Gastroesophageal sphincter (tissue), 4 donors: ENCODE results near the gene METTL3. TPM values are rescaled to one million over a fixed set of nuclear protein-coding genes. Genes with fewer than 3 reads are reported as not detected.

Experiments used
- ATAC-seq: fragments of 150-250 bp; one replicate; pipeline ENCODE4 v1.9.1; 2016; ENCODE audit warnings: mild to moderate bottlenecking, moderate library complexity
- H3K27ac ChIP-seq, 4 donors: fragments of 200-600 bp; sonication (generic) in 3 of 4; 1 replicate in 3 of 4; 2 replicates in 1 of 4; pipeline ENCODE4 v1.5.1; 2016 to 2019
- H3K27me3 ChIP-seq: fragments of 200-600 bp; sonication (generic); one replicate; pipeline ENCODE4 v1.5.1; 2019
- H3K36me3 ChIP-seq, 2 donors: fragments of 200-600 bp; sonication (generic); one replicate each; pipeline ENCODE4 v1.5.1; 2019; ENCODE audit warnings: control low read depth in 1 of 2
- H3K4me1 ChIP-seq, 3 donors: fragments of 200-600 bp; sonication (generic); 1 replicate in 2 of 3; 2 replicates in 1 of 3; pipeline ENCODE4 v1.5.1; 2016 to 2019; ENCODE audit warnings: control low read depth in 2 of 3
- H3K4me3 ChIP-seq, 2 donors: fragments of 200-600 bp; sonication (generic); one replicate each; pipeline ENCODE4 v1.5.1; 2019; ENCODE audit warnings: mild to moderate bottlenecking in 1 of 2, moderate library complexity in 1 of 2
- H3K9me3 ChIP-seq, 3 donors: fragments of 200-600 bp; sonication (generic); one replicate each; pipeline ENCODE4 v1.5.1; 2017 to 2019; ENCODE audit warnings: control low read depth in 2 of 3
- EP300 ChIP-seq: sonication (generic); formaldehyde crosslinking; IDR thresholded peaks from one replicate; pipeline ENCODE4 v1.6.1; 2017; ENCODE audit warnings: antibody characterized with exemption, mild to moderate bottlenecking
- POLR2A ChIP-seq, 2 donors: fragments of 450-650 bp; IDR thresholded peaks; one replicate each; pipeline ENCODE4 v1.6.1; 2017; ENCODE audit warnings: antibody characterized with exemption in 2 of 2, mild to moderate bottlenecking in 2 of 2, moderate library complexity in 1 of 2
- POLR2AphosphoS5 ChIP-seq: sonication (generic); formaldehyde crosslinking; IDR thresholded peaks from one replicate; pipeline ENCODE4 v1.6.1; 2017; ENCODE audit warnings: antibody characterized with exemption
- WGBS, 2 donors: methylation state at CpG; one replicate each; pipeline ENCODE4 v1.1.5; 2018; ENCODE audit warnings: low coverage in 1 of 2; 5-methylcytosine and 5-hydroxymethylcytosine counted together
- total RNA-seq, 4 donors: library from RNA; depleted of rRNA; stranded (reverse); fragments of >200 nt; gene quantifications; one replicate each; pipeline ENCODE4 v1.1.0, GENCODE V29; 2016
- TF ChIP-seq, protein P1 (sequence below), 4 experiments: fragments of 200-600 bp in 2 of 4; fragments of 450-650 bp in 2 of 4; sonication (generic) in 1 of 4; IDR thresholded peaks; one replicate each; pipeline ENCODE4 v1.5.1; 2017 to 2019; ENCODE audit warnings: antibody characterized with exemption in 4 of 4, mild to moderate bottlenecking in 2 of 4, moderate library complexity in 2 of 4

Gene METTL3
- total RNA-seq, 4 donors from 2014 or later: 31.9 to 73.0 (median 48.6) TPM

DNA sequence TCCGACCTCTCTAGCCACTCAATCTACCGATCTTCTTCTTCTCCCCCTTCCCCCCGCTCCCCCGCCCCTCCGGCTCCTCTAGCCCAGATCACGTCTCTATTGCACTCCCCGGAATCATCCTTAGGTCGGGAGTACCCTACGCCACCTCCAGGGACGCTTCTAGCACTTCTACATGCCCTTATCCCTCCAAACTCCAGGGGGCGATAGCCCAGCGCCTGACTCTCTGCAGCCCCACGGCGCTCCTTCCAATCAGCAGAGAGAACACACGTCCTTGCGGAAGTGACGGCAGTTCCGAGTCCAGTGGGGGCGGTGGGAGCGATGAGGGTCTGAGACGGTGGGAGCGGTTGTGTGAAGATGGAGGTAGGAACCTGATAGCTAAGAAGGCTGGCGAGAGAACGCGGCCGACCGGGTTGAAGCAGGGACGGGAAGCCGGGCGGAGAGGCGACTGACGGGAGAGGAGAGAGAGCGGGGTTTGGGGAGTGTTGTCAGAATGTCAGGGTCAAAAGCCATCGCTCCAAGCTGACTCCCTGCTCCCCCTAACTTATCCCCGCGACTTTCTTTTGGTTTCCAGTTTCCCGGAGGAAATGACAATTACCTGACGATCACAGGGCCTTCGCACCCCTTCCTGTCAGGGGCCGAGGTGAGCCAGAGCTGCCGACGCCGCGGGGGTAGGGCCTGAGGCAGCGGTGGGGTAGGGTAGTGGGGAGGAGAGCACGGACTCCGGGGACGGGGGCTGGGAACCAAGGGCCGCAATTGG lies 34.0 kb downstream of the METTL3 start, which contains the start of the genes RAB2B and TOX4:
TSS of gene RAB2B (minus strand) at position 35 of the 757 bp plus-strand sequence. CDS start 87 bp downstream, outside the sequence.
TSS of gene TOX4 (plus strand) at position 271 of the 757 bp plus-strand sequence. CDS start at position 355, 84 bp downstream.
- H3K27me3 ChIP-seq: no peaks in the 10 kb centered on the region
- peak within 1 kb of the TSS; percentile 77 to 95 (median 92) for H3K27ac ChIP-seq
- H3K9me3 ChIP-seq: no peaks in the 10 kb centered on the region
- TF ChIP-seq POLR2AphosphoS5: peak; percentile 96
- no peak for TF ChIP-seq EP300
- TF ChIP-seq POLR2A (IDR thresholded peaks at IDR 0.05): peak; percentile 61 to 74
- TF ChIP-seq, protein P1, sequence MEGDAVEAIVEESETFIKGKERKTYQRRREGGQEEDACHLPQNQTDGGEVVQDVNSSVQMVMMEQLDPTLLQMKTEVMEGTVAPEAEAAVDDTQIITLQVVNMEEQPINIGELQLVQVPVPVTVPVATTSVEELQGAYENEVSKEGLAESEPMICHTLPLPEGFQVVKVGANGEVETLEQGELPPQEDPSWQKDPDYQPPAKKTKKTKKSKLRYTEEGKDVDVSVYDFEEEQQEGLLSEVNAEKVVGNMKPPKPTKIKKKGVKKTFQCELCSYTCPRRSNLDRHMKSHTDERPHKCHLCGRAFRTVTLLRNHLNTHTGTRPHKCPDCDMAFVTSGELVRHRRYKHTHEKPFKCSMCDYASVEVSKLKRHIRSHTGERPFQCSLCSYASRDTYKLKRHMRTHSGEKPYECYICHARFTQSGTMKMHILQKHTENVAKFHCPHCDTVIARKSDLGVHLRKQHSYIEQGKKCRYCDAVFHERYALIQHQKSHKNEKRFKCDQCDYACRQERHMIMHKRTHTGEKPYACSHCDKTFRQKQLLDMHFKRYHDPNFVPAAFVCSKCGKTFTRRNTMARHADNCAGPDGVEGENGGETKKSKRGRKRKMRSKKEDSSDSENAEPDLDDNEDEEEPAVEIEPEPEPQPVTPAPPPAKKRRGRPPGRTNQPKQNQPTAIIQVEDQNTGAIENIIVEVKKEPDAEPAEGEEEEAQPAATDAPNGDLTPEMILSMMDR (IDR thresholded peaks at IDR 0.05): peak; percentile 91 to 98 (median 98)
- H3K4me1 ChIP-seq: peaks cover 8 to 42% (median 16%) of the 10 kb centered on the region in 3 donors
- peak within 1 kb of the TSS; percentile 52 to 90 for H3K4me3 ChIP-seq
- H3K36me3 ChIP-seq: peaks cover 0 to 50% of the 10 kb centered on the region in 2 donors
- ATAC-seq: peak; percentile 99
- WGBS, 2 donors: 1% methylated on average over 14 to 29 of the region's 49 CpGs

DNA sequence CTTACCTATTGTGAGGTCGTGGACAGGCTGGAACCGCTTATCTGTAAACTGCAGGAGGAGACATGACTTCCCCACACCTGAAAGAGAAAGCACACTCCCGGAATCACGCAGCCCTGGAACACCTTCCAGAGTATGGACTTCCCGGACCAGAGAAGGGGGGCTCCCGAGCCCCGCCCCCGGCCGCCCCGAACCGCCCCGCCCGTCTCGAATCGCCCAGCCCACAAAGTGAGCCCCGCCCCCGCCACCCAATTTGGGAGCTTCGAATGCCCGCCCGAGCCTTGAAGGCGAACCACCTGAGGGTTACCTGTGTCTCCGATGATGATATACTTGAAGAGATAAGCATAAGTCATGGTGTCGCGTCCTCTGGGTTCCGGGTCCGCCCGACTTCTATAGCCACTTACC lies 34.6 kb downstream of the METTL3 start:
- Histone ChIP-seq H3K4me3 (peak overlapping the region; percentile 52 to 90), H3K27me3 (no peaks in the 10 kb centered on the region), H3K9me3 (no peaks in the 10 kb centered on the region), H3K4me1 (peaks cover 8 to 38% (median 16%) of the 10 kb centered on the region in 3 donors), H3K27ac (peak overlapping the region; percentile 77 to 95 (median 92)), H3K36me3 (peaks cover 0 to 44% of the 10 kb centered on the region in 2 donors)
- no peak for TF ChIP-seq POLR2A (IDR thresholded peaks at IDR 0.05)
- TF ChIP-seq POLR2AphosphoS5: peak; percentile 61
- TF ChIP-seq, protein P1 (IDR thresholded peaks at IDR 0.05): no peak
- TF ChIP-seq EP300: no peak
- 1% methylated on average over 8 of the region's 27 CpGs; no CpG with 5 or more reads in 1 of the 2 donors for WGBS, 2 donors
- peak; percentile 85 for ATAC-seq

DNA sequence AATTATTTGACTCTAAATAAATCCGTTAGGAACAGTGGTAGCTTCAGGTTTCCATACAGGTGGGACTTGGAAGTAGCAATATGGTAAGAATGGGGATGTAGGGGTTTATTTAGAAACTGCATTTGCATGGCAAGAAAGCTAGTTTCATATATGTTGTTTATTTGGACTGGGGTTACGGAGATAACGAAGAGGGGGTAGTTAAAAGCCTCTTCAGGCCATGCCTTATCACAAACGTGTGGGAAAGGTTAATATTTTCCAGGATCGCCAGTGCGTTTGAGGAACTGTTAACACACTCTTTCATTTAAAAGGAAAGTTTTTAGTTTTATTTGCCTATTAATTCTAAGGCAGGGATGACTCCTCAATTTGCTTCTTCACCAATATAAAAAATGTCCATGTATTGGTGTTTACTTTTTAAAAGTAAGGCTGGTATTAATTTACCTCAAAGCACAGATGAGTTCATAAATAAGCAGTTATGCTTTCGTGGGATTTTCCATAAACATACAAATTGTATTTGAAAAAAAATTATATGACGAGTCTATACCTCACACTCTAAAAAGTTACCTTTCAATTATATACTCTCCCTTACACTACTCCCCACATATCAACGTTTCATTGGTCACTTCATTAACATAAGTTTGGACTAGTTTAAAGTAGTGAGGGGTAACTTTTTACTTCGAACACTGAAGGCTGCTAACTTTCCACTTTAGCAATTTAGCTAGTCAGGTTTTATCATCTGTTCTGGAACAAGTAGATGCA lies 35.2 kb downstream of the METTL3 start:
- no peak for ATAC-seq
- Histone ChIP-seq H3K9me3 (no peaks in the 10 kb centered on the region), H3K27me3 (no peaks in the 10 kb centered on the region), H3K4me3 (peak overlapping the region; percentile 52 to 90), H3K36me3 (peaks cover 0 to 43% of the 10 kb centered on the region in 2 donors), H3K4me1 (peaks cover 8 to 38% (median 16%) of the 10 kb centered on the region in 3 donors), H3K27ac (peak overlapping the region; percentile 77 to 95 (median 92))
- TF ChIP-seq, protein P1 (IDR thresholded peaks at IDR 0.05): no peak
- 34 to 37% methylated on average over 10 of the region's 10 CpGs for WGBS, 2 donors

DNA sequence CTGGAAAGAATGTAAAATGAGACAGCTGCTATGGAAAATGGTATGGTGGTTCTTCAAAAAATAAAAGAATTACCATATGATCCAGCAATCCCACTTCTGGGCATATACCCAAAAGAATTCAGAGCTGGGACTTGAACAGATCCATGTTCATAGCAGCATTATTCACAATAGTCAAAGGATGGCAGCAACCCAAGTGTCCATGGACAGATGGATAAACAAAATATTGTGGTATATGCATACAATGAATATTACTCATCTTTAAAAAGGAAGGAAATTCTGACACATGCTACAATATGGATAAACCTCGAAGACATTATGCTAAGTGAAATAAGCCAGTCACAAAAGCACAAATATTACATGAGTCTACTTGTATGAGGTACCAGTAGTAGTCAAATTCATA lies 43.5 kb downstream of the METTL3 start:
- Histone ChIP-seq H3K27ac (no peak overlapping the region), H3K9me3 (no peaks in the 10 kb centered on the region), H3K27me3 (no peaks in the 10 kb centered on the region), H3K4me1 (no peaks in the 10 kb centered on the region), H3K4me3 (no peak overlapping the region), H3K36me3 (peaks cover 12 to 78% of the 10 kb centered on the region in 2 donors)
- 17 to 40% methylated on average over 1 of the region's 1 CpG for WGBS, 2 donors
- no peak for TF ChIP-seq EP300
- TF ChIP-seq, protein P1 (IDR thresholded peaks at IDR 0.05): no peak
- TF ChIP-seq POLR2AphosphoS5: no peak
- TF ChIP-seq POLR2A (IDR thresholded peaks at IDR 0.05): no peak
- ATAC-seq: no peak
